Sigmoid colon (tissue), 7 donors: ENCODE data around the gene SCARF1. TPM values are rescaled to one million over a fixed set of nuclear protein-coding genes. Genes with fewer than 3 reads are reported as not detected.

Source experiments
- DNase-seq: peaks from one replicate; pipeline ENCODE4 v3.0.0-alpha.2; 2019
- H3K27ac ChIP-seq, 4 donors: fragments of 200-600 bp; sonication (generic); one replicate each; pipeline ENCODE4 v1.5.1; 2016 to 2019; ENCODE audit warnings: mild to moderate bottlenecking in 1 of 4
- H3K27me3 ChIP-seq, 3 donors: fragments of 200-600 bp; sonication (generic); one replicate each; pipeline ENCODE4 v1.5.1; 2019; ENCODE audit warnings: mild to moderate bottlenecking in 1 of 3
- H3K36me3 ChIP-seq, 4 donors: fragments of 200-600 bp; sonication (generic); one replicate each; pipeline ENCODE4 v1.5.1; 2016 to 2019
- H3K4me1 ChIP-seq, 4 donors: fragments of 200-600 bp; sonication (generic); one replicate each; pipeline ENCODE4 v1.5.1; 2017 to 2019
- H3K4me3 ChIP-seq, 4 donors: fragments of 200-600 bp; sonication (generic); one replicate each; pipeline ENCODE4 v1.5.1; 2017 to 2019; ENCODE audit warnings: mild to moderate bottlenecking in 2 of 4, moderate library complexity in 1 of 4
- H3K9me3 ChIP-seq, 4 donors: fragments of 200-600 bp in 3 of 4; sonication (generic) in 3 of 4; one replicate each; pipeline versions ENCODE4 v1.5.1 to v1.6.1; 2013 to 2019
- CTCF ChIP-seq, 4 experiments: fragments of 450-650 bp in 3 of 4; fragments of 200-600 bp in 1 of 4; IDR thresholded peaks; one replicate each; pipeline ENCODE4 v1.5.1; 2016 to 2019; ENCODE audit warnings: antibody characterized with exemption in 4 of 4, mild to moderate bottlenecking in 3 of 4, moderate library complexity in 2 of 4
- EP300 ChIP-seq, 4 donors: sonication (generic); formaldehyde crosslinking; IDR thresholded peaks; one replicate each; pipeline ENCODE4 v1.6.1; 2017; ENCODE audit warnings: antibody characterized with exemption in 4 of 4
- POLR2A ChIP-seq, 2 donors: fragments of 450-650 bp; IDR thresholded peaks; one replicate each; pipeline ENCODE4 v1.6.1; 2016; ENCODE audit warnings: antibody characterized with exemption in 2 of 2, mild to moderate bottlenecking in 2 of 2, moderate library complexity in 2 of 2
- POLR2AphosphoS5 ChIP-seq, 4 donors: sonication (generic); formaldehyde crosslinking; IDR thresholded peaks; one replicate each; pipeline ENCODE4 v1.6.1; 2017; ENCODE audit warnings: antibody characterized with exemption in 4 of 4
- WGBS, 2 donors: extraction: QIAGEN DNeasy Blood & Tissue Kit; methylation state at CpG; one replicate each; pipeline ENCODE4 v1.1.7; 2013; 5-methylcytosine and 5-hydroxymethylcytosine counted together
- intact Hi-C: fragments of 100-400 bp; cut with DNase I; formaldehyde crosslinking; loops from one replicate; pipeline ENCODE4 v1.15.1; 2023
- polyA plus RNA-seq, 3 donors: library from polyadenylated mRNA; stranded (reverse); fragments of 200-250 nt; gene quantifications; one replicate each; pipeline ENCODE4 v1.2.3, GENCODE V29; 2013
- total RNA-seq, 4 donors: library from RNA; depleted of rRNA; stranded (reverse); fragments of >200 nt; gene quantifications; one replicate each; pipeline ENCODE4 v1.1.0, GENCODE V29; 2016
- donor health status: healthy with polysubstance abuse.
- donor health status: Bipolar disorder and iron deficiency.
- donor health status: healthy.

SCARF1 gene
- total and polyA plus RNA-seq, 7 donors = 2.1 to 10.2 (median 5.4) TPM

DNA sequence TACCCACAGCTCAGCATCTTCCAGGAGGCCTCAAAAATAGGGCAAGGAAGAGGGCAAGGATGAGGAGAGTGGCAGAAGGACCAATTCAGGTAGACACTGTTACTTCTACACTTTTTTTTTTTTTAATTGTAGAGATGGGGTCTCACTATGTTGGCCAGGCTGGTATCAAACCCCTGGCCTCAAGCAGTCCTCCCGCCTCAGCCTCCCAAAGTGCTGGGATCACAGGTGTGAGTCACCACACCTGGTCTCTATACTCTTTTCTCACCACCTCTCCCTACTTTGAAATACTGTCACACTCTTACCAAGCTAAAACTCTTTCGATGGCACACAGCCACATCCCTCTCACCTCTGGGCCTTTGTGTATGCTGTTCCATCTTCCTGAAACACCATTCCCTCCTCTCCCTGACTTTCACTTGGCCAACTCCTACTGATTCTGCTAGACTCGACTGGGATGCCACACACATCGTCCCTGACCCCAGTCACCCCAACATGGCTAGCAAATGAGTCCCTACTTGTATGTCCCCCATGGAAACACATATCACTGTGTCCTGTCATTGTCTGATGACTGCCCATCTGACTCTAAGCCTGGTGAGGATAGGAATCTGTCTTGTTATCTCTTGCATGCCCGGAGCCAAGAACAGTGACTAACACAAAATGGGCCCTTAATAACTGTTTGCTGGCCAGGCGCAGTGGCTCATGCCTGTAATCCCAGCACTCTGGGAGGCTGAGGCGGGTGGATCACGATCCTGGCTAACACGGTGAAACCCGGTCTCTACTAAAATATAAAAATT, 9.7 kb downstream of the SCARF1 start:
- peaks cover 0 to 4% (median 0%) of the 10 kb centered on the region in 4 donors for H3K36me3 ChIP-seq
- no peak overlapping the region for H3K27ac ChIP-seq
- no peak for DNase-seq
- 90% methylated on average over 10 of the region's 10 CpGs for WGBS, 2 donors
- H3K9me3 ChIP-seq = no peaks in the 10 kb centered on the region
- no peak overlapping the region for H3K4me3 ChIP-seq
- intact Hi-C loops = no loop called here
- TF ChIP-seq POLR2AphosphoS5 (IDR thresholded peaks at IDR 0.05) (no peak), POLR2A (IDR thresholded peaks at IDR 0.05) (no peak), CTCF (IDR thresholded peaks at IDR 0.05) (no peak), EP300 (IDR thresholded peaks at IDR 0.05) (no peak)
- no peaks in the 10 kb centered on the region for H3K27me3 ChIP-seq
- H3K4me1 ChIP-seq = no peaks in the 10 kb centered on the region

DNA sequence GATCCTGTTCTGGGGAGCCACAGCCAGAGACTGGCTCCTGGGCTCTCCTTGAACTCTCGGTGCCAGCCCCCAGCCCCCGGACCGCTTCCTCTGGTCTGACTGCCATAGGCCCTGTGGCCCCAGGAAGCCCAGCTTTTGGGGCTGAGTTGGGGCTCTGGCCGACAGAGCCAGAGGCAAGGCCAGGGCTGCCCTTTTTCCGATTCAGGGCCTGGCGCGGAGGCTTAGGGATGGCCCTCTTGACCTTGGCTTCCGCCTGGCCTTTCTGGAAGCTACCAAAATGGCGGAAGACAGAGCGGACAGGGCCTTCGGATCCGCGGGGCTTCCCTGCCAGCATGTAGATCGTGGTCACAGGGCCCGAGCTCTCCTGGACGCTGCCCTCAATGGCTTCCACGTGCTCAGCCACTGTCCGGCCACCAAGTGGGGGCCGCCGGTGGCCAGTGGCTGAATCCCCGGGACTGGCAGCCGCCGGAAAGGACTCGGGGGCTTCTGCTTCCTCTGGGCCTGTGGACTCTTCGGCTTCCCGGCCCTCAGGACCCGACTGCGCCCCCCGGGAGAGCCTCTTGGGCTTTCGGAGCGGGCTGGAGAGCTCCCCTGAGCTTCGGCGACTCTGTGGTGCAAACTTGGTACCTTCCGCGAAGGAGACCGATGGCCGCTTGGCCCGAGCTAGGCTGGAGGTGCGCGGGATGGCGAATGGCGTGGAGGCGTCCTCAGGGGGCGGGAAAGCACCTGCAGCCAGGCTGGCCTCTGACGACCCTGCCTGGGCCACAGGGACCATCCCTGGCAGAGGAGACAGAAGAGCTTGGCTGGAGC, 10.5 kb downstream of the SCARF1 start:
- WGBS, 2 donors = 96 to 97% methylated on average over 45 of the region's 45 CpGs
- H3K27ac ChIP-seq = no peak overlapping the region
- no peaks in the 10 kb centered on the region for H3K9me3 ChIP-seq
- H3K27me3 ChIP-seq = no peaks in the 10 kb centered on the region
- no peak for TF ChIP-seq POLR2A (IDR thresholded peaks at IDR 0.05)
- TF ChIP-seq POLR2AphosphoS5 (IDR thresholded peaks at IDR 0.05) = no peak
- no peak for TF ChIP-seq CTCF (IDR thresholded peaks at IDR 0.05)
- TF ChIP-seq EP300 (IDR thresholded peaks at IDR 0.05) = no peak
- intact Hi-C loops = no loop called here
- DNase-seq = no peak
- peaks cover 0 to 2% (median under 1%) of the 10 kb centered on the region in 4 donors for H3K4me1 ChIP-seq
- H3K4me3 ChIP-seq = no peak overlapping the region
- peaks cover 0 to 4% (median 0%) of the 10 kb centered on the region in 4 donors for H3K36me3 ChIP-seq

DNA sequence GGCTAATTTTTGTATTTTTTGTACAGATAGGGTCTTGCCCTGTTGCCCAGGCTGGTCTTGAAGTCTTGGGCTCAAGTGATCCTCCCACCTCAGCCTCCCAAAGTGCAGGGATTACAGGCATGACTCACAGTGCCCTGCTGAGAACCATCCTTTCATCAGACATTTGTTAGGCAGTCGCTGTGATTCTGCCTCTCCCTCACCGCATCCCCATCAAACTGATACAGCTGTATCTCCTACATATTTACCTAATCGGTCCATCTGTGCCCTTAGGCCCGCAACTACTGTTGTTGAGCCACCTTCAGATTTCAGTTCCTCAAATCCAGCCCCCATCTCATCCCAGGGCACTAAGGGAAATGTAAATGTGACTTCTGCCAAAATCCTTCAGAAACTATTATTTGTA, 14.9 kb downstream of the SCARF1 start:
- intact Hi-C loops = no loop called here
- H3K27me3 ChIP-seq = no peaks in the 10 kb centered on the region
- TF ChIP-seq CTCF (IDR thresholded peaks at IDR 0.05) (no peak), POLR2A (IDR thresholded peaks at IDR 0.05) (no peak)
- no peaks in the 10 kb centered on the region for H3K9me3 ChIP-seq
- DNase-seq = no peak
- H3K4me1 ChIP-seq = peaks cover 0 to 30% (median 20%) of the 10 kb centered on the region in 4 donors
- no peak overlapping the region for H3K4me3 ChIP-seq
- 71 to 80% methylated on average over 4 of the region's 4 CpGs for WGBS, 2 donors
- H3K27ac ChIP-seq = no peak overlapping the region
- peaks cover 0 to 4% (median 0%) of the 10 kb centered on the region in 4 donors for H3K36me3 ChIP-seq

GRCh38 chr17:1629504-1630310, 15.8 kb downstream of the SCARF1 start:
- Histone ChIP-seq H3K27ac (peak overlapping the region; percentile 86 to 97 (median 94)), H3K9me3 (no peaks in the 10 kb centered on the region), H3K27me3 (no peaks in the 10 kb centered on the region), H3K4me1 (peaks cover 0 to 30% (median 20%) of the 10 kb centered on the region in 4 donors), H3K4me3 (peak overlapping the region; percentile 57 to 74 (median 66)), H3K36me3 (no peaks in the 10 kb centered on the region)
- TF ChIP-seq CTCF (IDR thresholded peaks at IDR 0.05) = peak; percentile 18 to 64 (median 54)
- TF ChIP-seq EP300 (IDR thresholded peaks at IDR 0.05) = no peak
- no peak for TF ChIP-seq POLR2AphosphoS5 (IDR thresholded peaks at IDR 0.05)
- no peak for TF ChIP-seq POLR2A (IDR thresholded peaks at IDR 0.05)
- peak; percentile 80 for DNase-seq
- 1 to 3% methylated on average over 45 of the region's 45 CpGs for WGBS, 2 donors
- intact Hi-C loops = loop anchor here (1.0 to 10.0 kb wide), 2 partner anchors 55 to 265 kb away; no protein-coding TSS in a partner anchor
